NOMO-1 treated with dmso at 0.1 percent for 144 hours (cell line): ENCODE data around the gene TMEM198.

ENCODE experiments used
- DNase-seq: peaks from one replicate; lab custom pipeline; 2025; ENCODE audit not compliant: unreplicated experiment; lab: John Stamatoyannopoulos, UW

TMEM198 gene

GRCh38 chr2:219575566-219576504 lies 32.0 kb downstream of the TMEM198 start:
- no peak for DNase-seq

GRCh38 chr2:219576505-219577388 lies 32.9 kb downstream of the TMEM198 start:
- no peak for DNase-seq

GRCh38 chr2:219578811-219579613 lies 35.2 kb downstream of the TMEM198 start:
- DNase-seq, result peak; percentile 69

- no peak for DNase-seq
Observed at GRCh38 chr2:219581346-219581745, 37.5 kb downstream of the TMEM198 start.

- no peak for DNase-seq
Observed at GRCh38 chr2:219591091-219591490, 47.3 kb downstream of the TMEM198 start.

GRCh38 chr2:219592736-219593135 lies 48.9 kb downstream of the TMEM198 start:
- DNase-seq, result no peak

GRCh38 chr2:219593154-219593553 lies 49.3 kb downstream of the TMEM198 start:
- DNase-seq, result no peak

GRCh38 chr2:219595256-219595655 lies 51.4 kb downstream of the TMEM198 start:
- no peak for DNase-seq

GRCh38 chr2:219596954-219597551 lies 53.2 kb downstream of the TMEM198 start:
- peak; percentile 54 for DNase-seq

- peak; percentile 97 for DNase-seq
Observed at GRCh38 chr2:219597552-219598307, 53.9 kb downstream of the TMEM198 start, which contains the start of gene STK11IP. Gene STK11IP (plus strand): TSS chr2:219597857. CDS start chr2:219598120, 263 bp downstream.

- no peak for DNase-seq
Observed at GRCh38 chr2:219598308-219599078, 54.7 kb downstream of the TMEM198 start.
